Measurements from ENCODE around the gene RBCK1.
"Not testable (repeated sequence)": the region's sequence is repeated elsewhere in the genome, so short reads cannot be mapped to it uniquely, and the experiment has no call there.

Gene RBCK1

GRCh38 chr20:376089-376488 is 32.0 kb upstream of the RBCK1 start:
- DNase-seq (ENCODE audit: low read depth): no peak

- no peak for DNase-seq (ENCODE audit: low read depth)
Observed at GRCh38 chr20:376750-377149, 31.3 kb upstream of the RBCK1 start.

GRCh38 chr20:377578-377977 is 30.5 kb upstream of the RBCK1 start:
- not testable (repeated sequence) for DNase-seq (ENCODE audit: low read depth)

- no peak for DNase-seq (ENCODE audit: low read depth)
Observed at GRCh38 chr20:378961-379336, 29.1 kb upstream of the RBCK1 start.

GRCh38 chr20:380763-381580 is 27.1 kb upstream of the RBCK1 start:
- peak; percentile 16 for DNase-seq (ENCODE audit: low read depth)

- peak; percentile 47 for DNase-seq (ENCODE audit: low read depth)
Observed at GRCh38 chr20:381581-382290, 26.4 kb upstream of the RBCK1 start.

- no peak for DNase-seq (ENCODE audit: low read depth)
Observed at GRCh38 chr20:382291-383115, 25.6 kb upstream of the RBCK1 start.

GRCh38 chr20:383889-384288 is 24.2 kb upstream of the RBCK1 start:
- no peak for DNase-seq (ENCODE audit: low read depth)

GRCh38 chr20:384723-385122 is 23.4 kb upstream of the RBCK1 start:
- no peak for DNase-seq (ENCODE audit: low read depth)

GRCh38 chr20:385448-385847 is 22.7 kb upstream of the RBCK1 start:
- no peak for DNase-seq (ENCODE audit: low read depth)

- not testable (repeated sequence) for DNase-seq (ENCODE audit: low read depth)
Observed at GRCh38 chr20:386634-387033, 21.5 kb upstream of the RBCK1 start.

GRCh38 chr20:387520-387919 is 20.6 kb upstream of the RBCK1 start:
- DNase-seq (ENCODE audit: low read depth): no peak

GRCh38 chr20:388034-388994 is 19.8 kb upstream of the RBCK1 start:
- DNase-seq (ENCODE audit: low read depth): no peak

- no peak for DNase-seq (ENCODE audit: low read depth)
Observed at GRCh38 chr20:389220-389619, 18.9 kb upstream of the RBCK1 start.

- DNase-seq (ENCODE audit: low read depth): no peak
Observed at GRCh38 chr20:391041-391711, 16.9 kb upstream of the RBCK1 start.

- DNase-seq (ENCODE audit: low read depth): not testable (repeated sequence)
Observed at GRCh38 chr20:393296-393695, 14.8 kb upstream of the RBCK1 start.

- no peak for DNase-seq (ENCODE audit: low read depth)
Observed at GRCh38 chr20:396252-396618, 11.9 kb upstream of the RBCK1 start.

GRCh38 chr20:396619-397431 is 11.3 kb upstream of the RBCK1 start:
- DNase-seq (ENCODE audit: low read depth): no peak

- no peak for DNase-seq (ENCODE audit: low read depth)
Observed at GRCh38 chr20:397432-398237, 10.5 kb upstream of the RBCK1 start.
